Ishikawa (cell line): ENCODE results near the gene COL26A1.

ENCODE experiments used
- CEBPB ChIP-seq: IDR thresholded peaks from 2 replicates; pipeline ENCODE4 v1.6.1; 2012
- CREB1 ChIP-seq: IDR thresholded peaks from 2 replicates; pipeline ENCODE4 v1.6.1; 2012; ENCODE audit warnings: low read depth
- EGR1 ChIP-seq: IDR thresholded peaks from 2 replicates; pipeline ENCODE4 v1.6.1; 2012
- EP300 ChIP-seq: IDR thresholded peaks from 2 replicates; pipeline ENCODE4 v1.6.1; 2012; ENCODE audit warnings: borderline replicate concordance
- FOXM1 ChIP-seq: IDR thresholded peaks from 2 replicates; pipeline ENCODE4 v1.6.1; 2012; ENCODE audit warnings: low read depth, borderline replicate concordance
- MAX ChIP-seq: IDR thresholded peaks from 2 replicates; pipeline ENCODE4 v1.6.1; 2012
- RAD21 ChIP-seq: IDR thresholded peaks from 2 replicates; pipeline ENCODE4 v1.6.1; 2012; ENCODE audit warnings: low read depth
- REST ChIP-seq: IDR thresholded peaks from 2 replicates; pipeline ENCODE4 v1.6.1; 2012; ENCODE audit warnings: low read depth, mild to moderate bottlenecking
- TAF1 ChIP-seq: IDR thresholded peaks from 2 replicates; pipeline ENCODE4 v1.6.1; 2012; ENCODE audit warnings: low read depth, mild to moderate bottlenecking
- TCF12 ChIP-seq: IDR thresholded peaks from 2 replicates; pipeline ENCODE4 v1.6.1; 2012; ENCODE audit warnings: low read depth
- TEAD4 ChIP-seq: IDR thresholded peaks from 2 replicates; pipeline ENCODE4 v1.6.1; 2012
- YY1 ChIP-seq: IDR thresholded peaks from 2 replicates; pipeline ENCODE4 v1.6.1; 2012; ENCODE audit warnings: low read depth
- ZBTB7A ChIP-seq: IDR thresholded peaks from 2 replicates; pipeline ENCODE4 v1.6.1; 2012; ENCODE audit warnings: low read depth

- TF ChIP-seq FOXM1 (no peak), REST (no peak), ZBTB7A (no peak), CREB1 (no peak), YY1 (no peak), CEBPB (no peak), EP300 (no peak), MAX (no peak), RAD21 (no peak), TEAD4 (no peak), TAF1 (no peak), TCF12 (no peak), EGR1 (no peak)
Measured at GRCh38 chr7:101333912-101334311, 28.8 kb upstream of the COL26A1 start.
